Measurements from ENCODE around the gene PRKAA1.

GRCh38 chr5:40717281-40717680 is 80.9 kb downstream of the PRKAA1 start:
- TF ChIP-seq POLR2AphosphoS5 (IDR thresholded peaks at IDR 0.05; ENCODE audit: low read depth, low read length) (no peak), POLR2A (IDR thresholded peaks at IDR 0.05; ENCODE audit: low read depth, low read length) (no peak)
